ENCODE data around the gene HSPBP1.

Gene HSPBP1

GRCh38 chr19:55304279-55304978, 24.5 kb upstream of the HSPBP1 start:
- peak; percentile 81 for DNase-seq

GRCh38 chr19:55303477-55303876, 23.6 kb upstream of the HSPBP1 start:
- DNase-seq: no peak

- DNase-seq: no peak
Measured at GRCh38 chr19:55302318-55302703, 22.4 kb upstream of the HSPBP1 start.

- peak; percentile 91 for DNase-seq
Measured at GRCh38 chr19:55301459-55302317, 21.8 kb upstream of the HSPBP1 start.

- DNase-seq: no peak
Measured at GRCh38 chr19:55300886-55301458, 21.1 kb upstream of the HSPBP1 start.

GRCh38 chr19:55299991-55300390, 20.1 kb upstream of the HSPBP1 start:
- DNase-seq: no peak

- no peak for DNase-seq
Measured at GRCh38 chr19:55297267-55297666, 17.4 kb upstream of the HSPBP1 start.

GRCh38 chr19:55289117-55289796, 9.3 kb upstream of the HSPBP1 start:
- no peak for DNase-seq

- DNase-seq: no peak
Measured at GRCh38 chr19:55287361-55288079, 7.6 kb upstream of the HSPBP1 start.

- no peak for DNase-seq
Measured at GRCh38 chr19:55285229-55285890, 5.5 kb upstream of the HSPBP1 start.

- DNase-seq: no peak
Measured at GRCh38 chr19:55284405-55285058, 4.6 kb upstream of the HSPBP1 start.

- no peak for DNase-seq
Measured at GRCh38 chr19:55283548-55284377, 3.9 kb upstream of the HSPBP1 start, which contains the start of gene BRSK1. TSS of gene BRSK1 (plus strand) at chr19:55283997. CDS start at chr19:55284443, 446 bp downstream.

GRCh38 chr19:55279340-55279739, 570 bp downstream of the HSPBP1 start:
- no peak for DNase-seq

GRCh38 chr19:55278391-55279135, 1.3 kb downstream of the HSPBP1 start:
- no peak for DNase-seq

GRCh38 chr19:55277494-55277893, 2.4 kb downstream of the HSPBP1 start:
- DNase-seq: no peak

GRCh38 chr19:55276720-55277430, 3.0 kb downstream of the HSPBP1 start:
- no peak for DNase-seq

- peak; percentile 73 for DNase-seq
Measured at GRCh38 chr19:55275851-55276719, 3.8 kb downstream of the HSPBP1 start.
